Progenitor cell of endocrine pancreas (in vitro differentiated cells): ENCODE results near the gene GMPR. TPM values are rescaled to one million over a fixed set of nuclear protein-coding genes. Genes with fewer than 3 reads are reported as not detected.

ENCODE experiments used
- DNase-seq: peaks from one replicate; pipeline ENCODE4 v3.0.0; 2021; ENCODE audit warnings: low spot score; ENCODE audit not compliant: unreplicated experiment
- H3K27ac Mint-ChIP-seq: 2 replicates; pipeline ENCODE4 v1.8.0; 2021; ENCODE audit warnings: mild to moderate bottlenecking, moderate library complexity, mixed read lengths
- H3K27me3 Mint-ChIP-seq: 2 replicates; pipeline ENCODE4 v1.8.0; 2021; ENCODE audit warnings: mixed read lengths
- H3K36me3 Mint-ChIP-seq: 2 replicates; pipeline ENCODE4 v1.8.0; 2022; ENCODE audit warnings: mixed read lengths; ENCODE audit not compliant: insufficient read depth
- H3K4me1 Mint-ChIP-seq: 2 replicates; pipeline ENCODE4 v1.8.0; 2021; ENCODE audit warnings: low read depth, mixed read lengths
- H3K4me3 Mint-ChIP-seq: 2 replicates; pipeline ENCODE4 v1.8.0; 2021; ENCODE audit warnings: low read depth, mild to moderate bottlenecking, moderate library complexity, mixed read lengths
- H3K9me3 Mint-ChIP-seq: 2 replicates; pipeline ENCODE4 v1.8.0; 2021; ENCODE audit warnings: low read depth, mixed read lengths
- CTCF ChIP-seq: fragments of 200-600 bp; sonication (generic); IDR thresholded peaks from one replicate; pipeline ENCODE4 v1.5.0; 2021; ENCODE audit warnings: antibody characterized with exemption, mild to moderate bottlenecking; ENCODE audit not compliant: unreplicated experiment
- total RNA-seq: library from RNA; stranded (reverse); gene quantifications from 2 replicates; pipeline ENCODE4 v1.2.1, GENCODE V29; 2021

The GMPR gene
- total RNA-seq, 1 donor from 2014 or later = 0.50 TPM

DNA sequence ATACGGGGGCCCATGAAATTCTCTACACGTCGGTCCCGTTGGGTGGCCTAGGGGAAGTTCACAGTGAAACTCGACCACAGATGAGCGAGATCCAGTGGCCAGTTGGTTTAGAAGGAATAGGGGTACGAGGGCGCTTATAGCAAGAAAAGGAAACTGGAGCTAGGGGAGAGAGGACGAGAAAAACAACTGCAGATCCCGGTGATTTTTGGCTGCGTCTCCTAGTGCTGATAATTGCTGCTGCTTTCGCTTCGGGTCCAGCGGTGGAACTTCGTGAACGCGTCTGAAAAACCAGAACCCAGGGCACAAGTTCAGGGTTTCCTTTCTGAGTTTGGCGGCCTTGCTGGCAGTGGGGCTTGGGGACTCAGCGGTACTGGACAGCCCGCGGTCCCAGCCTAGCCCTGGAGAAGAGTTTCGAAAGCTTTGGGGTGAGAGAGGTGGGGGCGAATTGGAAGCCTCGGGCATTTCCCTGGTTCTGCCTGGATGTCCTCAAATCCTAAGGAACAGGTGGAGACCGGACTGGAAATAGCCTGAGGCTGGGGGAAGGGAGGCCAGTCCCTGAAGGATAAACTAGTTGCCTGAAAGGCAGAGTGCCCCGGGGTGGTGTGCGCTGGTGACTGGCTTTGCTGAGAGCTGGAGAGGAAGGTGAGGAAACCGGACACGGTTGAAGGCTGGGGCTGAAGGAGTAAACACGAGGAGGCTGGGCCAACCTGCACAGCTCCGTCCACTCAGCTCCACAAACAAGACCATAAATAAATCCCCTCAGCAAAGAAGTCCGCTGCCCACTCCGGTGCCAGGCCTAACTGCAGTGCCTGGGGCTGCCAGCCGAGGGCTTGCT is 793 bp downstream of the GMPR start:
- DNase-seq = no peak
- no peaks in the 10 kb centered on the region for H3K36me3 Mint-ChIP-seq
- peak overlapping the region; percentile 76 for H3K4me3 Mint-ChIP-seq
- no peak overlapping the region for H3K27ac Mint-ChIP-seq
- peaks cover 8% of the 10 kb centered on the region for H3K4me1 Mint-ChIP-seq
- no peaks in the 10 kb centered on the region for H3K9me3 Mint-ChIP-seq
- TF ChIP-seq CTCF = peak; percentile 36
- peaks cover 52% of the 10 kb centered on the region for H3K27me3 Mint-ChIP-seq

- peaks cover 52% of the 10 kb centered on the region for H3K27me3 Mint-ChIP-seq
- H3K4me1 Mint-ChIP-seq = peaks cover 11% of the 10 kb centered on the region
- no peak for DNase-seq
- no peaks in the 10 kb centered on the region for H3K36me3 Mint-ChIP-seq
- peak overlapping the region; percentile 76 for H3K4me3 Mint-ChIP-seq
- TF ChIP-seq CTCF = no peak
- H3K9me3 Mint-ChIP-seq = no peaks in the 10 kb centered on the region
- H3K27ac Mint-ChIP-seq = no peak overlapping the region
Measured at GRCh38 chr6:16239798-16240123, 1.4 kb downstream of the GMPR start.

GRCh38 chr6:16240589-16241320 is 2.4 kb downstream of the GMPR start:
- Mint-ChIP-seq H3K4me3 (no peak overlapping the region), H3K27me3 (peaks cover 47% of the 10 kb centered on the region), H3K9me3 (no peaks in the 10 kb centered on the region), H3K27ac (no peak overlapping the region), H3K4me1 (peaks cover 17% of the 10 kb centered on the region), H3K36me3 (no peaks in the 10 kb centered on the region)
- DNase-seq = no peak
- TF ChIP-seq CTCF = no peak

- TF ChIP-seq CTCF = no peak
- DNase-seq = no peak
- Mint-ChIP-seq H3K4me3 (no peak overlapping the region), H3K27ac (no peak overlapping the region), H3K9me3 (no peaks in the 10 kb centered on the region), H3K27me3 (peaks cover 45% of the 10 kb centered on the region), H3K4me1 (peaks cover 17% of the 10 kb centered on the region), H3K36me3 (no peaks in the 10 kb centered on the region)
Measured at GRCh38 chr6:16241321-16241689, 2.9 kb downstream of the GMPR start.

- Mint-ChIP-seq H3K4me3 (no peak overlapping the region), H3K4me1 (peaks cover 17% of the 10 kb centered on the region), H3K27ac (no peak overlapping the region), H3K27me3 (peaks cover 36% of the 10 kb centered on the region), H3K36me3 (no peaks in the 10 kb centered on the region), H3K9me3 (no peaks in the 10 kb centered on the region)
- DNase-seq = no peak
- TF ChIP-seq CTCF = no peak
Measured at GRCh38 chr6:16243055-16243454, 4.7 kb downstream of the GMPR start.
